Measurements from ENCODE around the gene P2RX6.
"Not testable (repeated sequence)": the region's sequence is repeated elsewhere in the genome, so short reads cannot be mapped to it uniquely, and the experiment has no call there.

P2RX6 gene

GRCh38 chr22:20970939-20971657 lies 43.9 kb upstream of the P2RX6 start:
- H3K27ac Mint-ChIP-seq = no peak overlapping the region
- no peaks in the 10 kb centered on the region for H3K36me3 Mint-ChIP-seq (ENCODE audit: low read depth)
- no peaks in the 10 kb centered on the region for H3K9me3 Mint-ChIP-seq
- no peaks in the 10 kb centered on the region for H3K4me1 Mint-ChIP-seq
- H3K27me3 Mint-ChIP-seq (ENCODE audit: low read depth) = peaks cover 20% of the 10 kb centered on the region
- H3K4me3 Mint-ChIP-seq = no peak overlapping the region
- no peak for TF ChIP-seq CTCF (IDR thresholded peaks at IDR 0.05; ENCODE audit: unreplicated experiment in 3 of 3)

- not testable (repeated sequence) for H3K4me1 Mint-ChIP-seq; H3K4me3 Mint-ChIP-seq; H3K36me3 Mint-ChIP-seq (ENCODE audit: low read depth)
Observed at GRCh38 chr22:20972014-20972694, 42.8 kb upstream of the P2RX6 start.

GRCh38 chr22:20972933-20973577 lies 41.9 kb upstream of the P2RX6 start:
- H3K4me1 Mint-ChIP-seq = no peaks in the 10 kb centered on the region
- no peak overlapping the region for H3K4me3 Mint-ChIP-seq
- H3K27me3 Mint-ChIP-seq (ENCODE audit: low read depth) = peaks cover 12% of the 10 kb centered on the region
- no peaks in the 10 kb centered on the region for H3K9me3 Mint-ChIP-seq
- H3K36me3 Mint-ChIP-seq (ENCODE audit: low read depth) = no peaks in the 10 kb centered on the region
- no peak for TF ChIP-seq CTCF (IDR thresholded peaks at IDR 0.05; ENCODE audit: unreplicated experiment in 3 of 3)
- H3K27ac Mint-ChIP-seq = no peak overlapping the region

More at GRCh38 chr22:20972014-20972694, 42.8 kb upstream of the P2RX6 start:
- not testable (repeated sequence) for H3K9me3 Mint-ChIP-seq, H3K27ac Mint-ChIP-seq
- H3K27me3 Mint-ChIP-seq (ENCODE audit: low read depth) = peaks cover 17% of the 10 kb centered on the region

GRCh38 chr22:20973634-20974286 lies 41.2 kb upstream of the P2RX6 start:
- no peaks in the 10 kb centered on the region for H3K36me3 Mint-ChIP-seq (ENCODE audit: low read depth)
- H3K27ac Mint-ChIP-seq = no peak overlapping the region
- no peak overlapping the region for H3K4me3 Mint-ChIP-seq
- H3K4me1 Mint-ChIP-seq = no peaks in the 10 kb centered on the region
- peaks cover 10% of the 10 kb centered on the region for H3K27me3 Mint-ChIP-seq (ENCODE audit: low read depth)
- no peak for TF ChIP-seq CTCF (IDR thresholded peaks at IDR 0.05; ENCODE audit: unreplicated experiment in 3 of 3)
- H3K9me3 Mint-ChIP-seq = no peaks in the 10 kb centered on the region

GRCh38 chr22:20974336-20974955 lies 40.5 kb upstream of the P2RX6 start:
- peaks cover 14% of the 10 kb centered on the region for H3K27me3 Mint-ChIP-seq (ENCODE audit: low read depth)
- no peak for TF ChIP-seq CTCF (IDR thresholded peaks at IDR 0.05; ENCODE audit: unreplicated experiment in 3 of 3)
- H3K9me3 Mint-ChIP-seq = peaks cover 3% of the 10 kb centered on the region
- H3K4me3 Mint-ChIP-seq = no peak overlapping the region
- H3K4me1 Mint-ChIP-seq = peaks cover 3% of the 10 kb centered on the region
- no peak overlapping the region for H3K27ac Mint-ChIP-seq
- no peaks in the 10 kb centered on the region for H3K36me3 Mint-ChIP-seq (ENCODE audit: low read depth)
